HepG2 (cell line): ENCODE measurements around the gene KRTAP29-1. TPM values are rescaled to one million over a fixed set of nuclear protein-coding genes. Genes with fewer than 3 reads are reported as not detected.

Source experiments
- ATAC-seq: fragments of 200-7000 bp; cut with Tn5 transposase; 3 replicates; pipeline ENCODE4 v1.9.1; 2020; ENCODE audit warnings: mild to moderate bottlenecking, moderate library complexity
- BruUV-seq: library from RNA; stranded (reverse); fragments of 400-500 nt; replicated peaks from 2 replicates; lab custom pipeline; 2021; lab: Mats Ljungman, UMichigan
- CTCF ChIA-PET: fragments of 300-600 bp; formaldehyde crosslinking; extraction: SDS; loops from one replicate; lab custom pipeline; 2021; ENCODE audit warnings: low total read pairs, inconsistent platforms, low intra/inter-chr PET ratio; lab: Yijun Ruan, JAX
- POLR2A ChIA-PET: fragments of 350-600 bp; sonication (Branson Sonifier 250); formaldehyde crosslinking; loops from one replicate; lab custom pipeline; 2020; ENCODE audit warnings: antibody characterized with exemption, inconsistent platforms; lab: Yijun Ruan, JAX
- DNase-seq: peaks from one replicate; pipeline ENCODE4 v3.0.0-alpha.2; 2015; ENCODE audit warnings: low spot score
- FAIRE-seq: peaks from 3 replicates; lab custom pipeline; 2011; peaks lifted over from hg19 to GRCh38; lab: Jason Lieb, UNC
- H2AFZ ChIP-seq: one replicate; pipeline ENCODE4 v1.6.1; 2011; ENCODE audit warnings: low read length, inconsistent platforms
- H3K27ac ChIP-seq: fragments of 300-600 bp; 3 replicates; pipeline ENCODE4 v1.8.0; 2011; ENCODE audit warnings: mixed run types, mild to moderate bottlenecking, mixed read lengths, low read length, inconsistent platforms; ENCODE audit not compliant: insufficient read depth; ENCODE audit errors: extremely low read length
- H3K27me3 ChIP-seq, 2 experiments: fragments of 200-600 bp in 1 of 2; 2 replicates in 1 of 2; 3 replicates in 1 of 2; pipeline versions ENCODE4 v1.6.0 to v1.8.0; 2011; ENCODE audit warnings: low read length in 2 of 2, mild to moderate bottlenecking in 2 of 2, moderate library complexity in 2 of 2, inconsistent platforms in 1 of 2; ENCODE audit not compliant: insufficient read depth in 2 of 2, control insufficient read depth in 1 of 2
- H3K36me3 ChIP-seq, 2 experiments: fragments of 200-600 bp in 1 of 2; replicated peaks in 1 of 2; 2 replicates in 1 of 2; 3 replicates in 1 of 2; pipeline versions ENCODE4 v1.5.1 to v1.8.0; 2011; ENCODE audit warnings: low read length in 2 of 2, inconsistent platforms in 1 of 2; ENCODE audit not compliant: insufficient read depth in 2 of 2, control insufficient read depth in 1 of 2
- H3K4me1 ChIP-seq: 2 replicates; pipeline ENCODE4 v1.5.1; 2012; ENCODE audit warnings: low read length, inconsistent platforms; ENCODE audit not compliant: insufficient read depth
- H3K4me2 ChIP-seq: 2 replicates; pipeline ENCODE4 v1.6.0; 2011; ENCODE audit warnings: low read depth, low read length, inconsistent platforms
- H3K4me3 ChIP-seq, 3 experiments: fragments of 200-600 bp in 1 of 3; sonication (generic), shearing (Covaris generic) in 1 of 3; replicated peaks in 1 of 3; 2 replicates each; pipeline ENCODE4 v1.5.1; 2011 to 2016; ENCODE audit warnings: low read length in 3 of 3, inconsistent platforms in 2 of 3, low read depth in 2 of 3, mild to moderate bottlenecking in 2 of 3, control low read depth in 1 of 3, mixed read lengths in 1 of 3; ENCODE audit not compliant: insufficient read depth in 1 of 3
- H3K79me2 ChIP-seq: one replicate; pipeline ENCODE4 v1.6.1; 2011; ENCODE audit warnings: low read length, inconsistent platforms; ENCODE audit not compliant: insufficient read depth
- H3K9ac ChIP-seq: 2 replicates; pipeline ENCODE4 v1.6.0; 2011; ENCODE audit warnings: mild to moderate bottlenecking, low read depth, low read length, inconsistent platforms; ENCODE audit not compliant: insufficient read depth
- H3K9me3 ChIP-seq: 2 replicates; pipeline ENCODE4 v1.5.1; 2012; ENCODE audit warnings: mild to moderate bottlenecking, low read length
- H4K20me1 ChIP-seq: 2 replicates; pipeline ENCODE4 v1.6.0; 2011; ENCODE audit warnings: inconsistent platforms, mild to moderate bottlenecking, low read length, moderate library complexity; ENCODE audit not compliant: insufficient read depth
- IKZF1 ChIP-seq: fragments of 450-650 bp; IDR thresholded peaks from 2 replicates; pipeline ENCODE4 v1.7.1; 2016
- NFIB ChIP-seq: sonication (generic); formaldehyde crosslinking; IDR thresholded peaks from 2 replicates; pipeline ENCODE4 v1.9.0; 2021; ENCODE audit warnings: missing genetic modification reagents, mild to moderate bottlenecking, borderline replicate concordance
- PHB2 ChIP-seq: fragments of 450-650 bp; IDR thresholded peaks from 2 replicates; pipeline ENCODE4 v1.6.1; 2018; ENCODE audit not compliant: partially characterized antibody
- POLR2AphosphoS5 ChIP-seq: IDR thresholded peaks from 2 replicates; pipeline ENCODE4 v1.6.1; 2012; ENCODE audit warnings: low read depth, low read length
- SMAD1 ChIP-seq: sonication (generic); formaldehyde crosslinking; IDR thresholded peaks from 2 replicates; pipeline ENCODE4 v1.4.0; 2020; ENCODE audit warnings: missing genetic modification reagents, low read depth, mild to moderate bottlenecking, borderline replicate concordance
- TEF ChIP-seq: sonication (generic); formaldehyde crosslinking; IDR thresholded peaks from 2 replicates; pipeline ENCODE4 v1.5.0; 2020; ENCODE audit warnings: missing genetic modification reagents
- ZBTB8A ChIP-seq: sonication (generic); formaldehyde crosslinking; IDR thresholded peaks from 2 replicates; pipeline ENCODE4 v1.4.0; 2020; ENCODE audit warnings: mild to moderate bottlenecking, low read depth, missing genetic modification reagents, borderline replicate concordance
- ZNF761 ChIP-seq: sonication (generic); formaldehyde crosslinking; conservative IDR thresholded peaks from 2 replicates; pipeline ENCODE4 v1.4.0; 2020; ENCODE audit warnings: mild to moderate bottlenecking, missing genetic modification reagents
- WGBS: methylation state at CpG from one replicate; pipeline ENCODE4 v1.1.6; 2017; ENCODE audit warnings: low lambda C conversion rate; 5-methylcytosine and 5-hydroxymethylcytosine counted together
- in situ Hi-C: cut with HindIII; loops from 2 replicates; pipeline ENCODE4 v1.10.0; 2017; ENCODE audit warnings: low pct_unique_long_range_greater_than_20kb; ENCODE audit not compliant: extremely low pct_ligation_motif_present
- intact Hi-C: fragments of 100-400 bp; cut with micrococcal nuclease; formaldehyde crosslinking; loops from one replicate; pipeline ENCODE4 v1.10.0; 2022; ENCODE audit not compliant: unreplicated experiment
- polyA plus RNA-seq, 8 experiments: library from polyadenylated mRNA; depleted of rRNA in 3 of 8; stranded (reverse) in 7 of 8; unstranded in 1 of 8; fragments of >200 nt; fragmentation: Illumina TruSeq in 4 of 8; extraction: Trizol in 4 of 8; gene quantifications; 2 replicates each; pipeline versions ENCODE4 v1.2.1 to v1.2.3, GENCODE V29; 2011 to 2016; ENCODE audit warnings: low read depth in 4 of 8, missing spikeins in 1 of 8, mixed read lengths in 1 of 8; ENCODE audit not compliant: insufficient read depth in 1 of 8
- total RNA-seq, 5 experiments: library from RNA; depleted of rRNA; stranded (reverse); fragments of >200 nt; fragmentation: Illumina TruSeq; extraction: Trizol; gene quantifications; 2 replicates each; pipeline ENCODE4 v1.2.3, GENCODE V29; 2016; ENCODE audit warnings: low read depth in 1 of 5
- TF ChIP-seq, protein P1 (sequence below): sonication (generic); formaldehyde crosslinking; IDR thresholded peaks from 2 replicates; pipeline ENCODE4 v1.4.0; 2020; ENCODE audit warnings: missing genetic modification reagents
- TF ChIP-seq, protein P2 (sequence below): sonication (generic); formaldehyde crosslinking; IDR thresholded peaks from 2 replicates; pipeline ENCODE4 v1.5.0; 2020; ENCODE audit warnings: missing genetic modification reagents
- TF ChIP-seq, protein P3 (sequence below): IDR thresholded peaks from 2 replicates; pipeline ENCODE4 v1.6.1; 2016; ENCODE audit warnings: control low read depth
- TF ChIP-seq, protein P4 (sequence below): sonication (generic); formaldehyde crosslinking; IDR thresholded peaks from 2 replicates; pipeline ENCODE4 v1.5.1; 2020; ENCODE audit warnings: mild to moderate bottlenecking, missing genetic modification reagents, moderate library complexity
- TF ChIP-seq, protein P5 (sequence below): IDR thresholded peaks from 2 replicates; pipeline ENCODE4 v1.6.1; 2016; ENCODE audit warnings: low read depth, borderline replicate concordance

The KRTAP29-1 gene
- total and polyA plus RNA-seq, 2 of the 13 experiments (the other 11 are each of a cell fraction or from before 2014, with no cell fraction given) = not detected

DNA sequence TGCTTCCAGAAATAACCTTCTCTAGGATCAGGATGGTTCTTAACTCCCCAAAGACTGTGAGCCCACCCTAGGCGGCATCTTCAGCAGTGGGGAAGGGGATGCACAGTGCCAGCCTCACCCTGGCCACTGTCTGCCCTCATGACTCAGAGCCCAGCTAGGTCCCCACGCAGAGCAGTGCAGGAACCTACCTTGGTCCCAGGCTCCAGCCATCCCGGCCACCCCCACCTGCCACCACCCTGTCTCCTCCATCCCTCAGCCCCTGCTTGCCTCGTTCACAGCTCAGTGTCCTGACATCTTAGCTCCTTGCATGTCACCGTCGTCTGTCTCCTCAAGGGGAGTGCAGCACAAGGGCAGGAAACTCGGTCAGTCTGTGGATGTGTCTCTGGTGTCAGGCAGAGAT, 29.0 kb upstream of the KRTAP29-1 start:
- no peak overlapping the region for H3K4me3 ChIP-seq
- CTCF ChIA-PET = no interaction called here
- no peaks in the 10 kb centered on the region for H3K4me1 ChIP-seq
- no peak overlapping the region for H3K9ac ChIP-seq
- in situ Hi-C loops = no loop called here
- no peaks in the 10 kb centered on the region for H3K9me3 ChIP-seq
- no peak for TF ChIP-seq TEF (CRISPR knock-in tag)
- TF ChIP-seq POLR2AphosphoS5 = no peak
- TF ChIP-seq, protein P1, sequence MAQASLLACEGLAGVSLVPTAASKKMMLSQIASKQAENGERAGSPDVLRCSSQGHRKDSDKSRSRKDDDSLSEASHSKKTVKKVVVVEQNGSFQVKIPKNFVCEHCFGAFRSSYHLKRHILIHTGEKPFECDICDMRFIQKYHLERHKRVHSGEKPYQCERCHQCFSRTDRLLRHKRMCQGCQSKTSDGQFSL = no peak
- TF ChIP-seq ZNF761 = no peak
- TF ChIP-seq SMAD1 (CRISPR knock-in tag) = no peak
- TF ChIP-seq NFIB (CRISPR knock-in tag) = no peak
- no peak for TF ChIP-seq PHB2
- TF ChIP-seq, protein P2, sequence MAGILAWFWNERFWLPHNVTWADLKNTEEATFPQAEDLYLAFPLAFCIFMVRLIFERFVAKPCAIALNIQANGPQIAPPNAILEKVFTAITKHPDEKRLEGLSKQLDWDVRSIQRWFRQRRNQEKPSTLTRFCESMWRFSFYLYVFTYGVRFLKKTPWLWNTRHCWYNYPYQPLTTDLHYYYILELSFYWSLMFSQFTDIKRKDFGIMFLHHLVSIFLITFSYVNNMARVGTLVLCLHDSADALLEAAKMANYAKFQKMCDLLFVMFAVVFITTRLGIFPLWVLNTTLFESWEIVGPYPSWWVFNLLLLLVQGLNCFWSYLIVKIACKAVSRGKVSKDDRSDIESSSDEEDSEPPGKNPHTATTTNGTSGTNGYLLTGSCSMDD (CRISPR knock-in tag) = no peak
- TF ChIP-seq, protein P3, sequence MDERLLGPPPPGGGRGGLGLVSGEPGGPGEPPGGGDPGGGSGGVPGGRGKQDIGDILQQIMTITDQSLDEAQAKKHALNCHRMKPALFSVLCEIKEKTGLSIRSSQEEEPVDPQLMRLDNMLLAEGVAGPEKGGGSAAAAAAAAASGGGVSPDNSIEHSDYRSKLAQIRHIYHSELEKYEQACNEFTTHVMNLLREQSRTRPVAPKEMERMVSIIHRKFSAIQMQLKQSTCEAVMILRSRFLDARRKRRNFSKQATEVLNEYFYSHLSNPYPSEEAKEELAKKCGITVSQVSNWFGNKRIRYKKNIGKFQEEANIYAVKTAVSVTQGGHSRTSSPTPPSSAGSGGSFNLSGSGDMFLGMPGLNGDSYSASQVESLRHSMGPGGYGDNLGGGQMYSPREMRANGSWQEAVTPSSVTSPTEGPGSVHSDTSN (CRISPR knock-in tag) = no peak
- TF ChIP-seq, protein P4, sequence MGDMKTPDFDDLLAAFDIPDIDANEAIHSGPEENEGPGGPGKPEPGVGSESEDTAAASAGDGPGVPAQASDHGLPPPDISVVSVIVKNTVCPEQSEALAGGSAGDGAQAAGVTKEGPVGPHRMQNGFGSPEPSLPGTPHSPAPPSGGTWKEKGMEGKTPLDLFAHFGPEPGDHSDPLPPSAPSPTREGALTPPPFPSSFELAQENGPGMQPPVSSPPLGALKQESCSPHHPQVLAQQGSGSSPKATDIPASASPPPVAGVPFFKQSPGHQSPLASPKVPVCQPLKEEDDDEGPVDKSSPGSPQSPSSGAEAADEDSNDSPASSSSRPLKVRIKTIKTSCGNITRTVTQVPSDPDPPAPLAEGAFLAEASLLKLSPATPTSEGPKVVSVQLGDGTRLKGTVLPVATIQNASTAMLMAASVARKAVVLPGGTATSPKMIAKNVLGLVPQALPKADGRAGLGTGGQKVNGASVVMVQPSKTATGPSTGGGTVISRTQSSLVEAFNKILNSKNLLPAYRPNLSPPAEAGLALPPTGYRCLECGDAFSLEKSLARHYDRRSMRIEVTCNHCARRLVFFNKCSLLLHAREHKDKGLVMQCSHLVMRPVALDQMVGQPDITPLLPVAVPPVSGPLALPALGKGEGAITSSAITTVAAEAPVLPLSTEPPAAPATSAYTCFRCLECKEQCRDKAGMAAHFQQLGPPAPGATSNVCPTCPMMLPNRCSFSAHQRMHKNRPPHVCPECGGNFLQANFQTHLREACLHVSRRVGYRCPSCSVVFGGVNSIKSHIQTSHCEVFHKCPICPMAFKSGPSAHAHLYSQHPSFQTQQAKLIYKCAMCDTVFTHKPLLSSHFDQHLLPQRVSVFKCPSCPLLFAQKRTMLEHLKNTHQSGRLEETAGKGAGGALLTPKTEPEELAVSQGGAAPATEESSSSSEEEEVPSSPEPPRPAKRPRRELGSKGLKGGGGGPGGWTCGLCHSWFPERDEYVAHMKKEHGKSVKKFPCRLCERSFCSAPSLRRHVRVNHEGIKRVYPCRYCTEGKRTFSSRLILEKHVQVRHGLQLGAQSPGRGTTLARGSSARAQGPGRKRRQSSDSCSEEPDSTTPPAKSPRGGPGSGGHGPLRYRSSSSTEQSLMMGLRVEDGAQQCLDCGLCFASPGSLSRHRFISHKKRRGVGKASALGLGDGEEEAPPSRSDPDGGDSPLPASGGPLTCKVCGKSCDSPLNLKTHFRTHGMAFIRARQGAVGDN (CRISPR knock-in tag) = no peak
- no peak for TF ChIP-seq ZBTB8A (CRISPR knock-in tag)
- TF ChIP-seq, protein P5, sequence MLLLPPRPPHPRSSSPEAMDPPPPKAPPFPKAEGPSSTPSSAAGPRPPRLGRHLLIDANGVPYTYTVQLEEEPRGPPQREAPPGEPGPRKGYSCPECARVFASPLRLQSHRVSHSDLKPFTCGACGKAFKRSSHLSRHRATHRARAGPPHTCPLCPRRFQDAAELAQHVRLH (CRISPR knock-in tag) = no peak
- TF ChIP-seq IKZF1 = no peak
- TF ChIP-seq, all 625 proteins: peak for 0
- ATAC-seq (no peak), FAIRE-seq (no peak), DNase-seq (no peak)
- no TSS peak for BruUV-seq
- H3K27me3 ChIP-seq = peaks cover 0 to 13% of the 10 kb centered on the region in 2 experiments; a peak in 2 of 5 replicates
- POLR2A ChIA-PET = no interaction called here
- H3K27ac ChIP-seq = no peak overlapping the region
- H3K36me3 ChIP-seq = no peaks in the 10 kb centered on the region
- no peak overlapping the region for H2AFZ ChIP-seq
- H3K79me2 ChIP-seq = no peaks in the 10 kb centered on the region
- intact Hi-C loops = no loop called here
- 31% methylated on average over 7 of the region's 7 CpGs for WGBS
- H3K4me2 ChIP-seq = no peak overlapping the region
- no peaks in the 10 kb centered on the region for H4K20me1 ChIP-seq
